Uterus (tissue), 2 donors: ENCODE measurements around the gene ACY1.

Experiments
- CTCF ChIP-seq, 4 experiments: fragments of 200-600 bp in 2 of 4; fragments of 450-650 bp in 2 of 4; sonication (generic) in 2 of 4; IDR thresholded peaks; one replicate each; pipeline ENCODE4 v1.5.1; 2016 to 2019; ENCODE audit warnings: antibody characterized with exemption in 4 of 4, mild to moderate bottlenecking in 2 of 4, moderate library complexity in 1 of 4
- POLR2A ChIP-seq, 2 donors: fragments of 450-650 bp; IDR thresholded peaks; one replicate each; pipeline ENCODE4 v1.6.1; 2016; ENCODE audit warnings: antibody characterized with exemption in 2 of 2, mild to moderate bottlenecking in 1 of 2, moderate library complexity in 1 of 2

- TF ChIP-seq POLR2A (IDR thresholded peaks at IDR 0.05) (no peak), CTCF (IDR thresholded peaks at IDR 0.05) (no peak)
Measured at GRCh38 chr3:51968170-51968775, 15.1 kb upstream of the ACY1 start.
